A673 (cell line): ENCODE measurements around the gene MAMSTR.

Experiments
- EZH2 ChIP-seq: fragments of 200-600 bp; sonication (generic); IDR thresholded peaks from 2 replicates; pipeline ENCODE4 v1.6.1; 2017; ENCODE audit warnings: borderline replicate concordance, low read depth, mild to moderate bottlenecking, mixed read lengths, antibody characterized with exemption, low read length; ENCODE audit not compliant: poor library complexity, severe bottlenecking
- TF ChIP-seq, protein P1 (sequence below): fragments of 300-800, 200-600 bp; sonication (generic); conservative IDR thresholded peaks from 2 replicates; pipeline ENCODE4 v1.5.1; 2017; ENCODE audit warnings: low read depth, mild to moderate bottlenecking, antibody characterized with exemption, low read length, moderate library complexity, mixed read lengths

GRCh38 chr19:48663667-48664066 is 55.9 kb downstream of the MAMSTR start:
- TF ChIP-seq, protein P1, sequence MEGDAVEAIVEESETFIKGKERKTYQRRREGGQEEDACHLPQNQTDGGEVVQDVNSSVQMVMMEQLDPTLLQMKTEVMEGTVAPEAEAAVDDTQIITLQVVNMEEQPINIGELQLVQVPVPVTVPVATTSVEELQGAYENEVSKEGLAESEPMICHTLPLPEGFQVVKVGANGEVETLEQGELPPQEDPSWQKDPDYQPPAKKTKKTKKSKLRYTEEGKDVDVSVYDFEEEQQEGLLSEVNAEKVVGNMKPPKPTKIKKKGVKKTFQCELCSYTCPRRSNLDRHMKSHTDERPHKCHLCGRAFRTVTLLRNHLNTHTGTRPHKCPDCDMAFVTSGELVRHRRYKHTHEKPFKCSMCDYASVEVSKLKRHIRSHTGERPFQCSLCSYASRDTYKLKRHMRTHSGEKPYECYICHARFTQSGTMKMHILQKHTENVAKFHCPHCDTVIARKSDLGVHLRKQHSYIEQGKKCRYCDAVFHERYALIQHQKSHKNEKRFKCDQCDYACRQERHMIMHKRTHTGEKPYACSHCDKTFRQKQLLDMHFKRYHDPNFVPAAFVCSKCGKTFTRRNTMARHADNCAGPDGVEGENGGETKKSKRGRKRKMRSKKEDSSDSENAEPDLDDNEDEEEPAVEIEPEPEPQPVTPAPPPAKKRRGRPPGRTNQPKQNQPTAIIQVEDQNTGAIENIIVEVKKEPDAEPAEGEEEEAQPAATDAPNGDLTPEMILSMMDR = no peak
- TF ChIP-seq EZH2 = no peak
